ENCODE data around the gene CCBE1. TPM values are rescaled to one million over a fixed set of nuclear protein-coding genes. Genes with fewer than 3 reads are reported as not detected.
"Not testable (repeated sequence)": the region's sequence is repeated elsewhere in the genome, so short reads cannot be mapped to it uniquely, and the experiment has no call there.

CCBE1 gene
- total RNA-seq (2014; rRNA removed; shearing (Covaris generic)), result not detected in 2 replicates

DNA sequence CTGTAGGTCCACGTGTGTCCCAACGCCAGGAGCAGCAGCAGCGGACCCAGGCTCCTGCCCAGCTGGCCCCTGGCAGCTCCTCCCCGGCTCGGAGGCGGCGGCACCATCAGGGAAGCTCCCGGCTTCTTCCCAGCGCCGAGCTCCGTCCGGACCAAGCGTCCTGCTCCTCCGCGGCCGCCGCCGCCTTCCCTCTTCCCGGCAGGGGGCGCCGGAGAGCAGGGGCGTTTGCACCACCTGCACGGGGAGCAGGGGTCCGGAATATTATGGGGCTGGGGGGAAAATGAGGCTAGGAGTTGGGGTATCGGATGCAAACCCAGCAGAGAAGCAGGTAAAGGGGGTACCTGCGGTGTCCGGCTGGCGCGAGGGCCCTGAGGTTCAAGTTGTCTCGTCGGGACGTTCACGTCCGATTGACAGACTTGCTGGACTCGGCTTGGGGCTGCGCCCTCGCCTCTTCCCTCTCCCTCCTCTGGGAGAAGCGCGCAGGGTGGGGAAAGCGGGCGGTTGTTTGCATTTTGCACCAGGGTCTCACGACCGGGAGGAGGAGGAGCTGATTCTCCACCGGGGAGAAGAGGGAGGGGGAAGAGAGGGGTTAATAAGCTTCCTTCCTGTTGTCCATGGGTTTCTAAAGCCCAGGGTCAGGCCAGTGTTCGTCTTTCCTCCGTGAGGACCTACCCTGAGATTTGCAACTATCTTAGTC is at the start of gene CCBE1:
TSS of gene CCBE1 (minus strand) at position 188 of the 697 bp plus-strand sequence.
- DNase-seq (ENCODE audit: low spot score), result no peak

DNA sequence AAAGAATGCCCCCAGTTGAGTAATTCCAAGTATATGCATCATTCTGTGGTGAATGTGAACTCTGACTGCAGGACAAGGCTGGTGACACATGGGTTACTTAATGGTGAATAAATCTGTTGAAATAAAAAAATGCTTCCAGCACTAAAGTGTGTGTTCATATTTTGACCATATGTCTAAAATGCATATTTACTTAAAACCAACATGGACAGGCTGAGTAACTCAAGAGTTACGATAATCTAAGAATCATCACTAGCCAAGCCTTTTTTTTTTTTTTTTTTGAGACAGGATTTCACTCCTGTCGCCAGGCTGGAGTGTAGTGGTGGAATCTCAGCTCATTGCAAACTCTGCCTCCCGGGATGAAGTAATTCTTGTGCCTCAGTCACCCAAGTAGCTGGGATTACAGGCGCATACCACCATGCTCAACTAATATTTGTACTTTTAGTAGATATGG is 47.1 kb upstream of the CCBE1 start:
- DNase-seq (ENCODE audit: low spot score), result no peak

- DNase-seq (ENCODE audit: low spot score), result no peak
Observed at GRCh38 chr18:59743566-59743965, 46.3 kb upstream of the CCBE1 start.

DNA sequence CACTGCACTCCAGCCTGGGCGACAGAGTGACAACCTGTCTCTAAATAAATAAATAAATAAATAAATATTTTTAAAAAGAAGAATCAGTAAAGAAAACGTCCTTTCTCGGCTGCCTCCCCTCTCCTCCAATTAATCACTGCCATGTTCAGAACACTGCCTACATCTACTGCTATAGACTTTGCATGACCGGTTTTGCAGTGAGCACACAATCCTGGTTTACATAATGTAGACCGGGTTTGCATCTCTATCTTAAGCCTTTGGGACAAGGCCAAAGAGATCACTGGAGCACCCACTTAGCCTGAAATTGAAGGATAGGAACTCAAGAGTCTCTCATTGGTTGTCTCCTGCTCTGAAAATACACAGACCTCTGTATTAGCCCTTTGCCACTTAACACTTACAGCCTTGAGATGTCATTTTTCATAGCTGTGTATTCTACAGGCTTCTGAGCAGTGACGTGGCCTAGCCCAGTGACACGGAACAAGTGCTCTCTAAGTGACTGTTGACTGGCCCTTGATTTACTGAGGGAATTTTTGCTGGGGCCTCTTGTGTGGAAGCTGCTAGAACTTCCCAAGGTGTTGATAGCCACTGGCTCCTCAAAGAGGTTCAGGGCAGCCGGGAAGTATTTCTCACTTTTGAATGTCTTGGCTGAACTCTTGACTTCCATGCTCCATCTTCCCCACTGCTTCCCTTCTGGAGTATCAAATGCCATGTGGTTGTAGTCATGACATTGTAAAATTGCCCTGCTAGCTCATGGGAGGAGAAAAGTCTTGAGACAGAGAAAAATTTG is 45.3 kb upstream of the CCBE1 start:
- DNase-seq (ENCODE audit: low spot score), result no peak

- no peak for DNase-seq (ENCODE audit: low spot score)
Observed at GRCh38 chr18:59740141-59740540, 42.9 kb upstream of the CCBE1 start.

DNA sequence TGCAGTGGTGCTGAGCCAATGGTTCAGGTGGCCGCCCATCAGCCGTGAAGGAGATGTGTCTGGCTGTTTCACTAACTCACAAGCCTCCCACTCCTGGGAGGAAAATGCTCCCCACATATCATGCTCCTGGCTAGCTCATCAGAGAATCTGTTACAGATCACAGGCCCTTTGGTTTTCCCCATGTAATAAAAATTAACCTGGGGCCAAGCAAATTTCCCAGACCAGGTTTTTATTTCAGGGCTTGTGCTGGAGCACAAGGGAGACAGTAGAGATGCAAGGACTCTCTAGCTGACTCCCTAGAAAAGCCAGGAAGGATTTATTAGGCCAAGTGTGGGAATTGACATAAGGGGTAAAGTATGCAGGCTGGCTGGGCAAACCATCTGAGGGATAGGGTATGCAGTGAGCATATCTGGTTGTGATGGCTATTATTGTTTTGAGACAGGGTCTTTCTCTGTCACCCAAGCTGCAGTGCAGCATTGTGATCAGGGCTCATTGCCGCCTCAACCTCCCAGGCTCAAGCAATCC is 40.6 kb upstream of the CCBE1 start:
- no peak for DNase-seq (ENCODE audit: low spot score)

GRCh38 chr18:59737335-59737734 is 40.1 kb upstream of the CCBE1 start:
- DNase-seq (ENCODE audit: low spot score), result not testable (repeated sequence)

- DNase-seq (ENCODE audit: low spot score), result no peak
Observed at GRCh38 chr18:59736061-59736460, 38.8 kb upstream of the CCBE1 start.

DNA sequence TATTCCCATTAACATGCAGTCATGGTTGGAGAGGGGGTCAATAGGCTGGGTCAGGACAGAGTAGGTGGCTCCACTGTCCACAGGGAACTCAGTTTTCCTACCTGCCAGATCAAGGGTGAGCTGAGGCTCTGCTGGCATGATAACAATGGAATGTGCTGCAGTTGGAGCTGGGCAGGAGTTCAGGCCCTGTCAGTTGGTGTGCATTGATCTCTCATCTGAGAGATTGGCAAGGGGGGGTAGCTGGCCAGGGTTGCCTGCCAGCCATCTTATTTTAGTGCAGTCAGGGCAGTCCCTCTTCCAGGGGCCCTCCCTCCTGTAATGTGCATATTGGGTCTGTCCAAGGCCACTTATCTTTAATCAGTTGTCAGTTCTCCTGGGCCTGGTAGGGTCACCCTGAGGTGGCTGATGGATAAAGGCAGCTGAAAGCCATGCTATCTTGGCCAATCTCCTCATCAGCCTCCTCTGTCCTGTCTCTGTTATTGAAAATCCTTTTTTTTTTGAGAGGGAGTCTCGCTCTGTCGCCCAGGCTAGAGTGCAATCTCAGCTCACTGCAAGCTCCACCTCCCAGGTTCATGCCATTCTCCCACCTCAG is 38.1 kb upstream of the CCBE1 start:
- DNase-seq (ENCODE audit: low spot score), result no peak

GRCh38 chr18:59733421-59733820 is 36.2 kb upstream of the CCBE1 start:
- no peak for DNase-seq (ENCODE audit: low spot score)

DNA sequence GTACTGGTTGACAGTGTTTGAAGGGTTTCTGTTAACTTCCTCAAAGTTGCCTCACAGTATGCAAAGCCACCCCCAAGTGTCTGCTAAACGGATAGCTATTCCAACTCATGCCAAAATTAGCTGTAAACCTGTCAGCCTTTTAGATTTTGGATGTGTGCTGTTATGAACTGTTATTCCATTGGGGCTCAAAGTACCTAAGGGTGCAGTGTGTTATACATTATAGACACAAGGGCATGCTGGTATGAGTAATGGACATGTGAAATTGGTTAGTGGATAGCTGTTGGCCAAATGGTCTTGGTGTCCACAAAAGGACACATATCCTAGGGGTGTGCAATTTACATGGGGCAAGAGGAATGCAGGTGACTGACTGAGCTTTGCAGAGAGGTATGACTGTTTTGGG is 33.7 kb upstream of the CCBE1 start:
- no peak for DNase-seq (ENCODE audit: low spot score)

DNA sequence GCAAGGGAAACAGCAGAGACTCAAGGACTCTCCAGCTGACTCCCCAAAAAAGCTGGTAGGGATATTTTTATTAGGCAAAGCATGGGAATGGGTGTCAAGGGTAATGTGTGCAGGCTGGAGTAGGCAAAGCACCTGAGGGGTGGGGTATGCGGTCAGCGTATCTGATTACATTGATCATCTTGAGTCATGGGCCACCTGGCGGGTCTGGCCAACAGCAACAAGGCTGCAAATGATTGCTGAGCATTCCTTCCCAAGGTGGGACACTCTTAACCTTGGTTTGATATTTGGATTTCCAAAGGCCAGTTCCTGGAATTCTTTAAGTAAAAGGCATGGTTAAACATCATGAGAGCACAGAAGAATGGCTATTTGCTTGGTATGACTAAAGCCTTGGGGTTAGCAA is 32.6 kb upstream of the CCBE1 start:
- peak; percentile 40 for DNase-seq (ENCODE audit: low spot score)

DNA sequence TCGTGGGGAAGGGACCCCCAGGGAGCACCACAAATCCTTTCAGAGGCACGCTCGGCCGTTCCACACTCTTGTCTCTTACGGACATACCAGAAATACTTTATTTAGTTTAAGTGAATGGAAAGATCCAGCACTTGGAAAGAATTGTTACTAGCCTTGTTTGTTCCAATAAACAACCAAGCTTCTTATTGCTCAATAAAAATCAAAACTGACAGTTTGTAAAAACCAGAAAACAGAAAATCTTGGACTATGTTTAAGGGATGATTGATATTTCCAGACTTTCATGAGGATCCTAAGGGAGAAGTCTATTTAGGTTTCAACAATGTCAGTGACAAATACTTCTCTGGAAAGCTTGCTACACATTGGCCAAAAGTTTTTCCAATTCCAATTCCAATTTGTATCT is 31.6 kb upstream of the CCBE1 start:
- DNase-seq (ENCODE audit: low spot score), result no peak

- DNase-seq (ENCODE audit: low spot score), result no peak
Observed at GRCh38 chr18:59725142-59725541, 27.9 kb upstream of the CCBE1 start.

- DNase-seq (ENCODE audit: low spot score), result no peak
Observed at GRCh38 chr18:59724103-59724502, 26.9 kb upstream of the CCBE1 start.

- DNase-seq (ENCODE audit: low spot score), result no peak
Observed at GRCh38 chr18:59721931-59722330, 24.7 kb upstream of the CCBE1 start.

DNA sequence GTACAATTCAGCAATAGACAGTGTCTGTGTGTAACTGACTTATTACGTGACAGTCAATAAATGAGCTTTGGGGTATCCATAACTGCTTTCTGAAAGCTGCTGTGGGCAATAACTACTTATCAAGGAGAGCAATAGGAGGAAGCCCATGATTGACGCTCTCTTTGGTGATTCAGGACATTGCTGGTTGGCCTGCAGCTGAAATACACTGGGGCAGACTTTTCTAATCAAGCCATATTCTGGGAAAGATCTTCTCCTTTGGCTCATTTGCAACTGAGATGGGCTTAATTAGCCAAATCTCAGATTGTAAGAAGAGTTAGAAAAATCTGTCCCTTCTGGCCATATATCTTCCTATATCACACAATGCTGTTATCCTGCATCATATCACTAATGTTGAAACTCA is 24.0 kb upstream of the CCBE1 start:
- DNase-seq (ENCODE audit: low spot score), result no peak

DNA sequence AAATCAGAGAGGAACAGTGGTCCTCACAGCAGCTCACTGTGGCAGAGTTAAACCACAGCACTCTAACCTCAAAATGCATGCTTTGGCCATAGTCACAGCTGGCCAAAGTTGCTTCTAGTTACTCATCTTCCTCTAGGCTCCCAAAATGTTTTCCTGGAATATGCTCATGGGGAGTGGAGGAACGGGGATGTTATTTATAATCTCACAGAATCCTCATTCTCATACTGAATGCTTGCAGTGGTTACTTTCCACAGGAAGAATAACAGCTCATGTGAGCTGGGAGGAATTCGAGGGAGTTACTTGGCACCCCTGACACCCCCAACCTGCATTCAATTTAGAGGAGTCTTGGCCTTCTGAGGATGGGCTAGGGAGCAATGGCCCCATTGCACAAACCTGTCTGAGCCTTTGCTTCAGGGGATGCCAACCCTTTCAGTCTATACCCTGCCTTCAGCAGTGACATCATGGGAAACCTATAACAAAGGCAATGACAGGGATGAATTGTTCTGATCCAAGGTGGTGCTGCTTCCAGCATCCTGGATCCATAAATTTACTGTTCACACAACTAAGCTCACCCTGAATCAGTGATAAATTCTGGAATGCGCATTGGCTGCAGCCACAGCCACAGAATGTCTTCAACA is 22.4 kb upstream of the CCBE1 start:
- no peak for DNase-seq (ENCODE audit: low spot score)

GRCh38 chr18:59718464-59719157 is 21.4 kb upstream of the CCBE1 start:
- DNase-seq (ENCODE audit: low spot score), result no peak

- no peak for DNase-seq (ENCODE audit: low spot score)
Observed at GRCh38 chr18:59718108-59718463, 20.9 kb upstream of the CCBE1 start.

GRCh38 chr18:59717291-59717690 is 20.1 kb upstream of the CCBE1 start:
- DNase-seq (ENCODE audit: low spot score), result no peak

Data from HT-29 (cell line).